HepG2 (cell line): ENCODE data around the gene ABCB6. TPM values are rescaled to one million over a fixed set of nuclear protein-coding genes. Genes with fewer than 3 reads are reported as not detected.

Source experiments
- ASH2L ChIP-seq: fragments of 300-600, 200-600 bp; sonication (generic); IDR thresholded peaks from 2 replicates; pipeline ENCODE4 v1.7.0; 2017; ENCODE audit warnings: low read depth, mild to moderate bottlenecking, moderate library complexity, mixed read lengths, low read length; ENCODE audit not compliant: insufficient read length
- BORCS8-MEF2B ChIP-seq: sonication (generic); formaldehyde crosslinking; IDR thresholded peaks from 2 replicates; pipeline ENCODE4 v1.8.0; 2022; ENCODE audit warnings: mild to moderate bottlenecking, missing genetic modification reagents
- FOSL1 ChIP-seq: sonication (generic); formaldehyde crosslinking; IDR thresholded peaks from 2 replicates; pipeline ENCODE4 v1.9.0; 2021; ENCODE audit warnings: missing genetic modification reagents, borderline replicate concordance
- GZF1 ChIP-seq: sonication (generic); formaldehyde crosslinking; IDR thresholded peaks from 2 replicates; pipeline ENCODE4 v1.5.1; 2020; ENCODE audit warnings: mild to moderate bottlenecking, missing genetic modification reagents
- HES4 ChIP-seq: sonication (generic); formaldehyde crosslinking; IDR thresholded peaks from 2 replicates; pipeline ENCODE4 v1.9.0; 2021; ENCODE audit warnings: mild to moderate bottlenecking, missing genetic modification reagents, borderline replicate concordance
- HIC2 ChIP-seq: sonication (generic); formaldehyde crosslinking; IDR thresholded peaks from 2 replicates; pipeline ENCODE4 v1.9.0; 2022; ENCODE audit warnings: low read depth, missing genetic modification reagents
- HMG20A ChIP-seq: IDR thresholded peaks from 2 replicates; pipeline ENCODE4 v1.6.1; 2016; ENCODE audit warnings: borderline replicate concordance
- JUND ChIP-seq: sonication (generic); formaldehyde crosslinking; IDR thresholded peaks from 2 replicates; pipeline ENCODE4 v1.8.0; 2022; ENCODE audit warnings: mild to moderate bottlenecking, missing genetic modification reagents
- KLF11 ChIP-seq: IDR thresholded peaks from 2 replicates; pipeline ENCODE4 v1.6.1; 2016; ENCODE audit warnings: missing compliant biosample characterization
- NR2F6 ChIP-seq, 2 experiments: IDR thresholded peaks; 2 replicates each; pipeline ENCODE4 v1.6.1; 2016; ENCODE audit warnings: antibody characterized with exemption in 1 of 2, mild to moderate bottlenecking in 1 of 2
- PRMT3 ChIP-seq: sonication (generic); formaldehyde crosslinking; IDR thresholded peaks from 2 replicates; pipeline ENCODE4 v1.8.1; 2022; ENCODE audit warnings: low read depth, mild to moderate bottlenecking, moderate library complexity, missing genetic modification reagents, borderline replicate concordance
- RXRA ChIP-seq: sonication (generic); formaldehyde crosslinking; IDR thresholded peaks from 2 replicates; pipeline ENCODE4 v1.5.1; 2020; ENCODE audit warnings: missing genetic modification reagents
- SUZ12 ChIP-seq: fragments of 150-350 bp; IDR thresholded peaks from 2 replicates; pipeline ENCODE4 v1.6.1; 2014; ENCODE audit warnings: low read depth, low read length
- TBX3 ChIP-seq: fragments of 450-650 bp; IDR thresholded peaks from 2 replicates; pipeline ENCODE4 v1.6.1; 2017; ENCODE audit warnings: antibody characterized with exemption, mild to moderate bottlenecking, inconsistent platforms, borderline replicate concordance
- THAP9 ChIP-seq: sonication (generic); formaldehyde crosslinking; IDR thresholded peaks from 2 replicates; pipeline ENCODE4; 2020; ENCODE audit warnings: missing genetic modification reagents, mild to moderate bottlenecking, borderline replicate concordance
- TRIM22 ChIP-seq: fragments of 450-650 bp; IDR thresholded peaks from 2 replicates; pipeline ENCODE4 v1.6.1; 2017
- ZNF142 ChIP-seq: sonication (generic); formaldehyde crosslinking; IDR thresholded peaks from 2 replicates; pipeline ENCODE4 v1.4.0; 2020; ENCODE audit warnings: missing genetic modification reagents
- polyA plus RNA-seq, 8 experiments: library from polyadenylated mRNA; depleted of rRNA in 3 of 8; stranded (reverse) in 7 of 8; unstranded in 1 of 8; fragments of >200 nt; fragmentation: Illumina TruSeq in 4 of 8; extraction: Trizol in 4 of 8; gene quantifications; 2 replicates each; pipeline versions ENCODE4 v1.2.1 to v1.2.3, GENCODE V29; 2011 to 2016; ENCODE audit warnings: low read depth in 4 of 8, missing spikeins in 1 of 8, mixed read lengths in 1 of 8; ENCODE audit not compliant: insufficient read depth in 1 of 8
- total RNA-seq, 5 experiments: library from RNA; depleted of rRNA; stranded (reverse); fragments of >200 nt; fragmentation: Illumina TruSeq; extraction: Trizol; gene quantifications; 2 replicates each; pipeline ENCODE4 v1.2.3, GENCODE V29; 2016; ENCODE audit warnings: low read depth in 1 of 5

ABCB6 gene
- total and polyA plus RNA-seq, 2 of the 13 experiments (the other 11 are each of a cell fraction or from before 2014, with no cell fraction given), result 91.1 to 137 TPM

- TF ChIP-seq TRIM22, result no peak
- TF ChIP-seq HMG20A, result no peak
- no peak for TF ChIP-seq PRMT3 (CRISPR knock-in tag)
- no peak for TF ChIP-seq RXRA (CRISPR knock-in tag)
- TF ChIP-seq HES4 (CRISPR knock-in tag), result no peak
- no peak for TF ChIP-seq ASH2L
- TF ChIP-seq KLF11 (CRISPR knock-in tag), result no peak; the same call in 1 of the 2 replicates
- no peak for TF ChIP-seq TBX3
- TF ChIP-seq FOSL1 (CRISPR knock-in tag), result peak; percentile 42; the same call in 1 of the 2 replicates
- TF ChIP-seq GZF1 (CRISPR knock-in tag), result no peak
- TF ChIP-seq ZNF142 (CRISPR knock-in tag), result no peak
- TF ChIP-seq JUND (CRISPR knock-in tag), result peak; percentile 2; the same call in 1 of the 2 replicates
- TF ChIP-seq SUZ12, result no peak
- TF ChIP-seq NR2F6 (IDR thresholded peaks at IDR 0.05), result no peak
- no peak for TF ChIP-seq NR2F6 (CRISPR knock-in tag; IDR thresholded peaks at IDR 0.05)
- peak; percentile 89; the same call in 1 of the 2 replicates for TF ChIP-seq THAP9 (CRISPR knock-in tag)
- TF ChIP-seq HIC2 (CRISPR knock-in tag), result peak; percentile 35; the same call in 1 of the 2 replicates
- no peak for TF ChIP-seq BORCS8-MEF2B (CRISPR knock-in tag)
These were observed 484 bp downstream of the ABCB6 start (continued) for GRCh38 chr2:219218217-219218731.
